ENCODE measurements around the gene BBIP1.
"Not testable (repeated sequence)": the region's sequence is repeated elsewhere in the genome, so short reads cannot be mapped to it uniquely, and the experiment has no call there.

Gene BBIP1

DNA sequence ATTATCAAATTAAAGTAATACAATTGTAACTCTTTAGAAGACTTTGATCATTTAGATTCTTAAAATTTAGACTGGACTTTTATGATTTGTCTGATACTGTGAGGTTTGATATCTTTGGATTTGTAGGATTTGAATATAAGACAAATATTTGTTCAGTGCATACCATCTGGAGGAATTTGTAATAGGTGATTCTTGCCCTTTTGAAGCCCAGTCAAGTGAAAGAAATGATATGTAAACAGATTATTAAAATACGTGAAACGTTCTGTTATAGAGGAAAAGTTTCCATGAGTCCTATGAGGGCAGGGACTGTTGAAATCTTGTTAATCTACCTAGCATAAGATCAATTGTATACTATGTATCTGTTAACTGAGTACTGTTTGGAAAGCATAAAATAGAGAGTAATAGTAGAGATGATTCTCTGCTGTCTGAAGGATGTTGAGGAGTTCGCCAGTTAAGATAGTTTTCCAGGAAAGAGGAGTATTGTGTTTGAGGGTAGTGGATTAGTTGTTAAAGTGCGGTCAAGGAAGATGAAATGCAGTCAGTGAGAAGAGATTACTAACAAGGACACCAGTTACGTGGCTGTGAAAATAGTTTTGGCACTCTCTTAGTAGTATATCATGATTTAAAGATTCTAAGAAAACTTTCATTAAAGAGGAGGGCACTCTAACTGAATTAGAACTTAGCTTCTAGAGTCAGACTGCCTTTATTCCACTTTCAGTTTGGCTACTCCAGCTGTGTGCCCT is 32.9 kb downstream of the BBIP1 start:
- DNase-seq (ENCODE audit: low read depth in 2 of 3, low spot score in 2 of 3), result no peak

GRCh38 chr10:110883924-110884323 is 35.1 kb downstream of the BBIP1 start:
- DNase-seq (ENCODE audit: low read depth in 2 of 3, low spot score in 2 of 3), result no peak

DNA sequence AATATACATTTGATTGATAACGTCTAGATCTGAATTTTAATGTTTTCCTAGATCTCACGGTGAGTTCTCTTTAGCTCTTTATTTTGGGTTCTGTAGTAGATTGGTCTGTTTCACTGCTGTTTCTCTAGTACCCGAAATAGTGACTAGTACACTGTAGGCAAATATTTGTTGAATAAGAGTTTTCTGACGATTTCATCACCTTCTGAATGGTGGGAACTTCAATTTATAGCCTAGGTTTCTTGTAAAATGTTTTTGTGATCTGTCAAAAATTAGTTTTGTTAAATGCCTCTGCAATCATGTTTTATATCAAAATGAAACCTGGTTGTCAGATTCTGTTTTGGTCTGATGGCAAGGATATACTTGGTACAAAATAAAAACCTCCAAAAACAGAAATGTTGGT is 37.1 kb downstream of the BBIP1 start:
- DNase-seq (ENCODE audit: low read depth in 2 of 3, low spot score in 2 of 3), result no peak

GRCh38 chr10:110881247-110881646 is 37.7 kb downstream of the BBIP1 start:
- DNase-seq (ENCODE audit: low read depth in 2 of 3, low spot score in 2 of 3), result no peak

DNA sequence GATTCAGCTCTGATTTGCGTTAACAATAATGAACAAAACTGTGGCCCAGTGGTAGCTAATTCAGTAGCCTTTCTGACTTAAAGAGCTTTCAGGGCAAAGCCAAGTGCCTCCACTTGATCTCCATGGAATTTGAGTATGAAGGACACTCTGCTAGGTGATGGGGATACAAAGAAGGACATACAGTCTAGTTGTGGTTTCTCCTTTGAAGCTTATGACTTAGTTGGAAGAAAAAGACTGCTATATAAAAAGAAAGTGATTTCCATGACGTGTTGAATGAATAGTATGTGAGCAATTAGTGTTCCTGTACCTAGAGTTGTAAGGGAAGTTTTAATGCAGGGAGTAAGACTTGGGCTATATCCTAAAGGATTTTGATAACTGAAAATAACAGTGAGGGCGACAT is 39.0 kb downstream of the BBIP1 start:
- DNase-seq (ENCODE audit: low read depth in 2 of 3, low spot score in 2 of 3), result no peak

DNA sequence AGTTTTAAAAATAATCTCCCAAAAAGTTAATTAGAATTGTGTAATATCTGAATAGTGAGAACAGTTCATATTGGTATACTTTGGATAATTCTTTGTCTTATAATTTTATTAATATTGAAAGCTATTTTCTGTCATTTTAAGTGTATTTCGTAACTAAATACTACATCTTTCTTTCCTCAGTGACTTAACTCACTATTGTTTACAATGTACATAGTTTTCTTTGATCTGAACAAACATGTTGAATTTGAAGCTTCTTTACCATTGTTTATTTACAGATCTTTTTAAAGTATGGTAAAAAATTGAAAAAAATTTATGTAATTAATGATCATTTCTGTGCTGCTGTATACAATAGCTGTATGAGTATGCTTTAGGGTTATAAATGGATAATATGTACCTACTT is 42.2 kb downstream of the BBIP1 start:
- DNase-seq (ENCODE audit: low read depth in 2 of 3, low spot score in 2 of 3), result no peak

GRCh38 chr10:110876000-110876399 is 43.0 kb downstream of the BBIP1 start:
- no peak for DNase-seq (ENCODE audit: low read depth in 2 of 3, low spot score in 2 of 3)

DNA sequence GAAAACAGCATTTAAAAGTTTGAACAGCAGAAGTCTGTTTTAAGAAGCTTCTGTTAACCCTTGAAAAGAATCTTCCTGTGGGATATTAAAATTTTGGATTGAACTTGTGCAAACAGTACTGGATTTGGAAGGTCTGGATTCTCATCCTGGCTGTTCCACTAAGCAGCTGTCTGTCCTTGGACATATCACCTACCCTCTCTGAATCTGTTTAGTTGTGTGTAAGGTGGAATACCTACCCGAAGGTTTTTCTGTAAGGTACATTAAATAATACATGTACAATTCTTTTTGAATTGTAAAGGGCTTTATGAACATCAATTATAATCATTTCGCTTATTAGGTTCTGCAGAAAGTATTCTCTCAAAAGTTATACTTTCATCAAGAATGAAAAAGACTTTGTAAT is 45.0 kb downstream of the BBIP1 start:
- DNase-seq (ENCODE audit: low read depth in 2 of 3, low spot score in 2 of 3), result no peak

GRCh38 chr10:110872984-110873923 is 45.7 kb downstream of the BBIP1 start:
- no peak for DNase-seq (ENCODE audit: low read depth in 2 of 3, low spot score in 2 of 3)

- peak in 2 of 3 experiments; percentile 53 to 66 for DNase-seq (ENCODE audit: low read depth in 2 of 3, low spot score in 2 of 3)
Observed at GRCh38 chr10:110872145-110872983, 46.6 kb downstream of the BBIP1 start.

GRCh38 chr10:110871298-110872084 is 47.5 kb downstream of the BBIP1 start, which contains the start of gene PDCD4:
PDCD4 (plus strand) TSS chr10:110871928; CDS start chr10:110876028, 4,100 bp downstream.
- peak; percentile 82 to 93 (median 87) for DNase-seq (ENCODE audit: low read depth in 2 of 3, low spot score in 2 of 3)

DNA sequence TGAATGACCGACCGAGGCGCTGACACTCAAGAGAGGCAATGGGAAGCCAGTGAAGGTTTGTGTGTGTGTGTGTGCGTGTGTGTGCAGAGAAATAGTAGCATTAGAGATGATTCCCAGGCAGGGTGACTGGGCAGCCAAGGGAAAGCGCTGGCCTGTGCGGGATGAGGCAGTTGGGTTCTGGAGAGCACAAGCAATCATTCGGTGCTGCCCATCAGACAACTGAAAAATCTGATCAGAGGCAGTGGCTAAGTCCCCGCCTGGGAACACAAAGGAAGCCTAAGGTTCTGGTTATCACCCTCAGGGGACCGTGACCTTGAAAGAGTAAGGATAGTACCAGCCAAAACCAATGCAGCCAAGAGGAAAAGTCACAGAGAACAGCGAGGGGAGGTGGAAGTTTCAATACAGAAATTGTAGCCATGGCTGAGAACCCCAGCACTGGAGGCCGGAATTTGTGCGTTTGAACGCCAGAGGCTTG is 48.1 kb downstream of the BBIP1 start:
- no peak for DNase-seq (ENCODE audit: low read depth in 2 of 3, low spot score in 2 of 3)

DNA sequence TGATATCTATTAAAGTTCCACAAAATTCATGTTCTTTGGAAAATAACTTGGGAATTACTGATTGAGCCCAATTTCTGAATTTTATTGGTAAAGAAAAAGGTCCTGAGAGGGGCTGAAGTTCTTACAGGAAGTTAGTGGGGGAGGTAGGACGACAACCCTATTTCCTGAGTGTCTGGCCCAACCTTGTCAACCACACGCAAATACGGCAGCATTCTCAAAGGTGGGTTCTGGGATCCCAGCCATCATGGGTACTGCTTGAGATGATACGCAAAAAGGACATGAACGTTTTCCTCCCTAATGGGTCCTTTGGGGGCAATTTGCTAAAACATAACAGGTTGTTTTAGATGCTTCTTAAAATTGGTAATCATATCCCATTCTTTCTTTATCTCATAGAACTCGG is 50.0 kb downstream of the BBIP1 start:
- no peak for DNase-seq (ENCODE audit: low read depth in 2 of 3, low spot score in 2 of 3)

- no peak for DNase-seq (ENCODE audit: low read depth in 2 of 3, low spot score in 2 of 3)
Observed at GRCh38 chr10:110867807-110868465, 51.0 kb downstream of the BBIP1 start.

DNA sequence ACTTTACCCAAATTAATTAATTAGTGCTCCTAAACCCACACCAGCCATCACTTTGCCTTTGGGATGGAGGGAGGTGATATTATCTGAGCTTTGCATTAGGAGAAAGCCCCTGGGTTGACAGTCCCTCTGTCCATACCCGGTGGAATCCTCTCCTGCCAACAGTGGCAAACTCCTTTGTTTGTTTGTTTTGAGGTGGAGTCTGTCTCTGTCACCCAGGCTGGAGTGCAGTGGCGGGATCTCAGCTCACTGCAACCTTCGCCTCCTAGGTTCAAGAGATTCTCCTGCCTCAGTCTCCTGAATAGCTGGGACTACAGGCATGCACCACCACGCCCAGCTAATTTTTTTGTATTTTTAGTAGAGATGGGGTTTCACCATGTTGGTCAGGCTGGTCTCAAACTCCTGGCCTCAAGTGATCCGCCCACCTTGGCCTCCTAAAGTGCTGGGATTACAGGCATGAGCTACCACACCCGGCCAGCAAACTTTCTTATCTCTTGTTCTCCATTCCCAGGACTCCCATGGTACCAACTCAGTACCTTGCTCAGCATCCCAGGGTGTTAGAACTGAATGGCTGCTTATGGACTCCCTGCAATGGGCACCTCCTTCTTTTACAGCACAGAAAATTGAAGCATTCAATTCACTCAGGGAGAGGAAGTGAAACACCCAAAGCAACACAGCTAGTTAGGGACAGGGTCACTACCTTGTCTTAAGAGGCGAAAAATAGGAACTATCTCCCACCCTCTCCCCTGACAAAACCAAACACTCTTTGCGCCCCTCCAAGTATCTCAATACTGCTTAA is 51.8 kb downstream of the BBIP1 start:
- DNase-seq (ENCODE audit: low read depth in 2 of 3, low spot score in 2 of 3), result not testable (repeated sequence)

- no peak for DNase-seq (ENCODE audit: low read depth in 2 of 3, low spot score in 2 of 3)
Observed at GRCh38 chr10:110865809-110866482, 53.0 kb downstream of the BBIP1 start.

DNA sequence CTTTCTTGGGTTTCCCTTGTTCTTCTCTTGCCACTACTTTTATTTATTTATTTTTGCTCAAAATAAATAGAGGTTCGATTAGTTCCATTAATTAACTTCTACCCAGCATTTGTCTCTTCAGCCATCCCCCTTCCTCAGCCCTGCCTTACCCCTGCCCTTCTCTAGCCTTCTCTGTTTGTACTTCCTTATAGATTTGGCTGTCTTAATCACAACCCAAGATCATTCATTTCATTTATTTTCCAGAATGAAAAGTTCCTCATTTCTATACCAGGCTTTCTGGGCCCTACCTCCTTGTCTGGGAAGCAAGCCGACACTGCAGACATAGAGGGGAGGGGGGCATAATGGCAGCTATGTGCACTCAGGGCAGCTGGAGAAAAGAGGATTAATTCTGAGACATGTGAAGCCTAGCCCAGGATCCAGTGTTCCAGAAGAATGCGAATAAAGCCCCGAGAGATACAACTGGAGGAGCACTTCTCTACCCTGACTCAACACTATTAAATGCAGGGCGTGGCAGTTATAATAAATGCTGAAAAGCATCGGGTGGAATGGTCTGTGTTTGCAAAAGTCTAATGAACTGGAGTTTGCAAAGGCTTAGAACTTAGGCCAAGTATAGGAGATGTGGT is 53.7 kb downstream of the BBIP1 start:
- no peak for DNase-seq (ENCODE audit: low read depth in 2 of 3, low spot score in 2 of 3)

DNA sequence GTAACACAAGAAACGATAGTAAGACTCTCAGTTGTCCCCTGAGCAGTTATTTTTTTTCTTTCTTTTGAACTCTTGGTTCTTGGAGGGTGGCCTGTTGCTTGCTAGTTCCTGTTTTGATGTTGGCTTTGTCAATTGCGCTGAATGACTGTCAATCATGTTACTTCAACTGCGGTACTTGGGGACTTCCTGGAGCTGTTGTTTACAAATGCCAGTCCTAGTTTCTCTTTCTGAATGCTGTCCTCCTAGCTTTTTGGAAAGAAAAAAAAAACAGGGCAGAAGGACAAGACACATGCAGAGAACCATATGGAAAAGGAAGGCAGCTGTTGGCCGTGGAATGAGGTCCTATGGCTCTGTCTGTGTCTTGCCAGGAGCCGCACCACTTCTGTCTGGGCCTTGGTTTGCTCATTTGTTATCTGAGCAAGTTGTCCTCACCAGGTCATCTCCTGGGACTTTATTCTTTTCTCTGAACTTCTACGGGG is 54.3 kb downstream of the BBIP1 start:
- DNase-seq (ENCODE audit: low read depth in 2 of 3, low spot score in 2 of 3), result no peak

Measured in activated CD8-positive, alpha-beta memory T cell treated with anti-CD3 and anti-CD28 coated beads for 48 hours (primary cell).